Stimulated activated CD8-positive, alpha-beta memory T cell treated with anti-CD3 and anti-CD28 coated beads, Interleukin-2, amount 100 ng/mL, for 1 hour (primary cell): ENCODE measurements around the gene DENND1A.

Experiments
- DNase-seq, 2 donors: peaks; one replicate each; pipeline ENCODE4 v3.0.0-alpha.2; 2020; ENCODE audit warnings: low read depth in 2 of 2

The DENND1A gene

DNA sequence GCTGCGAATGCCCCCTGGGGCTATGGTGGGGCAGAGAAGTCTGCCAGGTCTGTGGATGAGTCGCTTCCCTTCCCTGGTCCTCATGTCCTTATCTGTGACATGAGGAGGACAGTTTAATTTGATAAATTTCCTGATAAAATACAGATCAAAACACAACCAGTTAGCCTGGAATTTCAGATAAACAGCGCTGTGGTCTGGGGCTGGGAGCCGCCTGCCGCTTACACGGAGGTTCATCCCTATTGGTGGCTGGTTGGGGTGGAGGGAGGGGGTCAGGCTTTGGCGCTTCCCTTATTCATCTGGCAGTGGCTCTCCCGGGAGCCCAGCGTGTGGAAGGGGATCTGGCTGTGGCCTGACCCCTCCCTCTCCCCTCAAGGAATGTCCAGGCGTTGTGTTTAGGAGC is 556.0 kb downstream of the DENND1A start:
- DNase-seq = no peak

- DNase-seq = no peak
Observed at GRCh38 chr9:123373447-123373923, 556.4 kb downstream of the DENND1A start.

DNA sequence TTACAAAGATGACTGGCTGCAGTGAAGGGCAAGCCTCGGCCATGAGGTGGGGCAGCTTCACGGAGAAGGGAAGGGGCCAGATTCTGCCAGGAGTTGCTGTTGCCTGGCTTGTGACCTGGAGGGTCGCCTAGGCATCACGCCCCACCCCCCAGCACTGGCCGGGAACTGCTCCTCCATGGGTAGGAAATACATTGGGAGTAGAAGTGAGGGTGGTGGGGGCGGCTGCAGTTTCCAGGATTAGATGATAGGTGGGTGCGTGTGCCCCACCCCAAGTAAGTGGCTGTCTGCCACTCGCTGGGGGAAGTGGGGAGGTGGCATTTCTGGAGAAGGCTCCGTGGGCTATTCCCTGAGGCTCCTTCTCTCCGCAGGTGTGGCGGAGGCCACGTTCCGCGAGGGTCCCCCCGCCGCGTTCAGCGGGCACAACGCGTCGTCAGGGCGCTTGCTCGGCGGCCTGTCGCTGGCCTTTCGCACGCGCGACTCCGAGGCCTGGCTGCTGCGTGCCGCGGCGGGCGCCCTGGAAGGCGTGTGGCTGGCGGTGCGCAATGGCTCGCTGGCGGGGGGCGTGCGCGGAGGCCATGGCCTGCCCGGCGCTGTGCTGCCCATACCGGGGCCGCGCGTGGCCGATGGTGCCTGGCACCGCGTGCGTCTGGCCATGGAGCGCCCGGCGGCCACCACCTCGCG is 557.0 kb downstream of the DENND1A start:
- DNase-seq = no peak

GRCh38 chr9:123371805-123372590 is 557.9 kb downstream of the DENND1A start:
- DNase-seq = no peak

DNA sequence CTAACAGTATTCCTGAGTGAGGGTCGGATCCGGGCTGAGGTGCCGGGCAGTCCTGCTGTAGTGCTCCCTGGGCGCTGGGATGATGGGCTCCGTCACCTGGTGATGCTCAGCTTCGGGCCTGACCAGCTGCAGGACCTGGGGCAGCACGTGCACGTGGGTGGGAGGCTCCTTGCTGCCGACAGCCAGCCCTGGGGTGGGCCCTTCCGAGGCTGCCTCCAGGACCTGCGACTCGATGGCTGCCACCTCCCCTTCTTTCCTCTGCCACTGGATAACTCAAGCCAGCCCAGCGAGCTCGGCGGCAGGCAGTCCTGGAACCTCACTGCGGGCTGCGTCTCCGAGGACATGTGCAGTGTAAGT is 558.7 kb downstream of the DENND1A start:
- no peak for DNase-seq

- DNase-seq = no peak
Observed at GRCh38 chr9:123370526-123371227, 559.2 kb downstream of the DENND1A start.

DNA sequence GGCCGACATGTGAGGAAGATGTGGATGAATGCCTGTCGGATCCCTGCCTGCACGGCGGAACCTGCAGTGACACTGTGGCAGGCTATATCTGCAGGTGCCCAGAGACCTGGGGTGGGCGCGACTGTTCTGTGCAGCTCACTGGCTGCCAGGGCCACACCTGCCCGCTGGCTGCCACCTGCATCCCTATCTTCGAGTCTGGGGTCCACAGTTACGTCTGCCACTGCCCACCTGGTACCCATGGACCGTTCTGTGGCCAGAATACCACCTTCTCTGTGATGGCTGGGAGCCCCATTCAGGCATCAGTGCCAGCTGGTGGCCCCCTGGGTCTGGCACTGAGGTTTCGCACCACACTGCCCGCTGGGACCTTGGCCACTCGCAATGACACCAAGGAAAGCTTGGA is 559.8 kb downstream of the DENND1A start:
- DNase-seq = no peak

- no peak for DNase-seq
Observed at GRCh38 chr9:123369296-123369695, 560.6 kb downstream of the DENND1A start.

DNA sequence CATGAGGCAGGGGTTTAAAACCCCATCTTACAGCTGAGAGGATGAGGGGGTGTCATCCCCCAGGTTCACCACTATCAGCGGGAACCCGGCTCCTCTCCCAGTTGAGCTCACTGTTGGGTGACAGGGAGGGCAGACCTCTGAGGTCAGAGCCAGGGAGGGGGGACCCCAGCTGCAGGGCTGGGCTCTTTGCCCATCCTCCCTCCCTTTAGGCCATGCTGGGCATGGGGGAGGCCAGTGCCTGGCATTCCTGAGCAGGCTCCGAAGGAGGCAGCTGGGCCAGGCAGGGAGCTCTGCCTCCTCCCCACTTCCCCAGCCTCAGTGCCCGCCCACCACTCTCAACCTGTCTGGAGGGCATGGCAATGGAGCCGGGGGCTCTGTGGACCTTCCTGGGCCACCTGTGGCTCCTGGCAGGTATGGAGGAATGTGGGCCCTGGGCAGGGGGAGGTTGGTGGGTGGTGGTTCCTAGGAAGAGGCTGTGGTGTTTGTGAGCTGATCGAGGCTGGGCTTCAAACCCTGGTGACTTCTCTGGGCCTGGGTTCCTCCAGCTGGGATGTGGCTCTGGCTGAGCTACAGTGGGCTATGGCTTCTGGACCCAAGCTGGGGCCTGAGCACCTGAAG is 561.3 kb downstream of the DENND1A start:
- DNase-seq = no peak

DNA sequence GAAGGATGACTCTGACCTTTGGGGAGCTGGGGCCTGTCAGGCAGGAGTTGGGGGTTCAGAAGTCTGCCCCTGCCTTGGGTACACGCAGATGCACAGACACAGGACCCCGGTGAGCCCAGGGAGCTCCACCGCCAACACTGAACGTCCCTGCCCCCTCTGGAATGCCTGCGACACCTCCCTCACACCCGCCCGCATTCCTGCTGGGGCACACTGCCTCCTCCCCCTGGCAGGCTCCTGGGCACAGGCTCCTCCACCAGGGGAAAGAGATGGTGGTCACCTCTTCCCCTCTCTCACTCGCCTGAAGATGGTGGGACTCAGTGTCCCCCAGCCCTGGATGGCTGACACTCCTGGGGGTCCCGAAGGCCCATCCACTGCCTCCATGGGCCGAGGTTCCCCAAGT is 561.9 kb downstream of the DENND1A start:
- DNase-seq = no peak

- no peak for DNase-seq
Observed at GRCh38 chr9:123365881-123366528, 563.9 kb downstream of the DENND1A start.

DNA sequence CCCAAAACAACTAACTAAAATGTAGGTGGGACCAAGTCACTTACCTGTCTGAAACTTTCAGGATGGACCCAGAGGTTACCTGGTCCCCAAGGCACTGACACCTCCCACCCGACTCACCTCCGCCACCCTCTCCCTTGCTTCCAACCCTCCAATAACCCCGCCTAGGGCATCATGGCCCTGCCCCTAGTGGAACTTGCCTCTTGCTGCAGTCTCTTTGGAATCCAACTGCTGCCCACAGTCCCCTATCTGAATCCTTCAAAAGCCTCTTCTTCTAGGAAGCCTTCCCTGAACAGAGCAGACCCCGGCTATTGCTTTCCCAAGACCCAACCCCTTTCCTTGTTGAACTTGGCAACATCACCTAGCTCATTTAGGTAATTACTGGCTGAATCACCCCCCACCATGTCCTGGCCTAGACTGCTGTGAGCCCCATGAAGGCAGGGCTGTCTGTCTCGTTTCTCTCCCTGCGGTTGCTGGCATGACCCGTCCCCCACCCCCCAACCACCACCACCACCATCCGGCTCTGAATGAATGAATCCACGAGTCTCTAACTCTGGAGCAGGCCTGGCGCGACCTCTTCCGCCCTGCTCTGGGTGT is 564.5 kb downstream of the DENND1A start:
- DNase-seq = no peak

DNA sequence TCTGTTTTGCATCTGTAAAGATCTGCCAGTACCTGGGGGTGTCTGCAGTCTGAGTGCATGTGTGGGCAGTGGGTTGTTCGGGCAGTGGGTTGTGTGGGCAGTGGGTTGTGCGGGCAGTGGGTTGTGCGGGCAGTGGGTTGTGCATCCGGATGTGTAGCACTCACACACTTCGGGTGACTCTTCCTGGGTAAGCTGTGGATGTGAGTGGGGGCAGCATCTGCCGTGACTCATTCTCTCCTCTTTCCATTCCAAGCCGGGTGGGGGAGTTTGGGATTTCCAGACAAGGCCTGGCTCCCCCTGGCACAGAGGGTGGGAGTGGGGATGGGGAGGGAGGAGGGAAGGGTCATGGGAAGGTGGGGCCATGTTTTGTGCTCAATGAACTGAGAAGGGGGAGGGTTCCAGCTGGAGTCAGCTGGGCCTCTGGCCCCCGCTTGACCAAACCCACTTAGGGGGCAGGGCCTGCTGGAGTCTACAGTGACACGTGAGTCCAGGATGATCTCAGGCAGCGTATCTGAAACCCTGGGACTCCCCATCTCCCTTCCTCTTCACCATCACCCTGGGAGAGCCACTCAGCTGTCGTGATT is 565.6 kb downstream of the DENND1A start:
- no peak for DNase-seq

- DNase-seq = no peak
Observed at GRCh38 chr9:123362856-123363255, 567.1 kb downstream of the DENND1A start.

DNA sequence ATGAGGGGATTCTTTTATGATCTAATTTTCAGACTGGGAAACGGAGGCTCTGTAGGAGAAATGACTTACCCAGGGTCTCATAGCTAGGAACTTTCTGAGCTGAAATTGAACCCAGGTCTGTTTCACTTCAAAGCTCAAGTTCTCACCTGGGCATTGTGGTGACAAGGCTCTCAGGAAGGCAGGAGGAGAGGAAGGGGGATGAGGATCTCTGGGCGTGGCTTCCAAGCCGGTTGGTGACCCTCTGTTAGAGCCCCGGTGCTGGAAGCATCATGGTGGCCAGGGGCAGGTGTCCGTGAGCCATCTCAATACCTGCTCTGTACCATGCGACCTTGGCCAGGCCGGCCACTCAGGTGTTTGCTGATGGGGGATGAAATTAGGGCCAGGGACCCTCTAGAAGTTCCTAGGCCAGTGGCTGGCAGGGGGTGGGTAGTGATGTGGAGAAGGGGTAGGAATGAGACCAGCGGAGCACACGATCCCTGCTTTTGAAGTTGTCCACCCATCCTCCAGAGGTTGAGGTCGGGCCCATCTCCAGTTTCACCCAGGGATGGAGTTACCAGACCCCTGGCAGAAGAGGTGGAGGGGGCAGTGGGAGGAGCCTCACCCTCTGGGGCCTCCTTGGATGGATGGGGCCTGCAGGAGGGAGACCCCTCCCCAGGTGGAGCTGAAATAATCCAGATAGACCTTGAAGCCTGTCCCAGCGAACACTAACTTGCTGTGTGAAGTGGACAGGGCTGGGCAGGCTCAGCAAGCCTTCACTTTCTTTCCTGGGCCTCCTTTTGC is 568.0 kb downstream of the DENND1A start:
- no peak for DNase-seq

GRCh38 chr9:123361086-123361730 is 568.7 kb downstream of the DENND1A start:
- no peak for DNase-seq

- DNase-seq = no peak
Observed at GRCh38 chr9:123360161-123361085, 569.5 kb downstream of the DENND1A start.

- DNase-seq = no peak
Observed at GRCh38 chr9:123359546-123359945, 570.4 kb downstream of the DENND1A start.

GRCh38 chr9:123359106-123359505 is 570.8 kb downstream of the DENND1A start:
- DNase-seq = no peak
